C4-2B (cell line): ENCODE results near the gene CHTOP.

Source experiments
- ZFX ChIP-seq: fragments of 450-650 bp; IDR thresholded peaks from 2 replicates; pipeline ENCODE4 v1.6.1; 2017
- TF ChIP-seq, protein P1 (sequence below): fragments of 450-650 bp; conservative IDR thresholded peaks from 2 replicates; pipeline ENCODE4 v1.5.1; 2017; ENCODE audit warnings: mild to moderate bottlenecking

DNA sequence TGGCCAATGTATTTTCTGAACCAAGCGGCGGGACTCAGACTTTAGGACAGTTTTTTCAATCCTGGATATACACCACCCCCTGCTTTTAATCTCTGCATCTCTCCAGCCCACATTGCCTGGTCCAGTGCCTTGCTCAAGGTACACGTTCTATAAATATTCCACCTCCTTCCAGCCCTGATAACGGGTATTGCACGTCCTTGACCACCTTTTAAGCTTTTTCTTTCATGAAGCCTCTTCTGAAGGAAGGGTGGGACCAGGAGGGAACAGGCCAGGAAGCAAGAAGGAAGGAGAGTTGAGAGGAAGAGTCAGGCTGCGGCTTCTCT is 24.3 kb upstream of the CHTOP start:
- TF ChIP-seq, protein P1, sequence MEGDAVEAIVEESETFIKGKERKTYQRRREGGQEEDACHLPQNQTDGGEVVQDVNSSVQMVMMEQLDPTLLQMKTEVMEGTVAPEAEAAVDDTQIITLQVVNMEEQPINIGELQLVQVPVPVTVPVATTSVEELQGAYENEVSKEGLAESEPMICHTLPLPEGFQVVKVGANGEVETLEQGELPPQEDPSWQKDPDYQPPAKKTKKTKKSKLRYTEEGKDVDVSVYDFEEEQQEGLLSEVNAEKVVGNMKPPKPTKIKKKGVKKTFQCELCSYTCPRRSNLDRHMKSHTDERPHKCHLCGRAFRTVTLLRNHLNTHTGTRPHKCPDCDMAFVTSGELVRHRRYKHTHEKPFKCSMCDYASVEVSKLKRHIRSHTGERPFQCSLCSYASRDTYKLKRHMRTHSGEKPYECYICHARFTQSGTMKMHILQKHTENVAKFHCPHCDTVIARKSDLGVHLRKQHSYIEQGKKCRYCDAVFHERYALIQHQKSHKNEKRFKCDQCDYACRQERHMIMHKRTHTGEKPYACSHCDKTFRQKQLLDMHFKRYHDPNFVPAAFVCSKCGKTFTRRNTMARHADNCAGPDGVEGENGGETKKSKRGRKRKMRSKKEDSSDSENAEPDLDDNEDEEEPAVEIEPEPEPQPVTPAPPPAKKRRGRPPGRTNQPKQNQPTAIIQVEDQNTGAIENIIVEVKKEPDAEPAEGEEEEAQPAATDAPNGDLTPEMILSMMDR: no peak
- TF ChIP-seq ZFX: no peak
